Mesodermal cell (in vitro differentiated cells): Measurements from ENCODE around the gene PDIK1L.
"Not testable (repeated sequence)": the region's sequence is repeated elsewhere in the genome, so short reads cannot be mapped to it uniquely, and the experiment has no call there.

Experiments used
- H3K27ac ChIP-seq: 2 replicates; pipeline ENCODE4 v1.7.0; 2013; ENCODE audit warnings: mild to moderate bottlenecking, low read depth, low read length, moderate library complexity; ENCODE audit not compliant: severe bottlenecking
- H3K36me3 ChIP-seq: 2 replicates; pipeline ENCODE4 v1.7.1; 2013; ENCODE audit warnings: mild to moderate bottlenecking, low read length, moderate library complexity; ENCODE audit not compliant: control insufficient read depth, insufficient read depth
- H3K4me1 ChIP-seq: one replicate; pipeline ENCODE4 v1.7.1; 2013; ENCODE audit warnings: mild to moderate bottlenecking, low read length; ENCODE audit not compliant: insufficient read depth, control insufficient read depth, poor library complexity, severe bottlenecking
- H3K4me3 ChIP-seq: 2 replicates; pipeline ENCODE4 v1.7.0; 2013; ENCODE audit warnings: low read length, control low read depth, mild to moderate bottlenecking; ENCODE audit not compliant: insufficient read depth, poor library complexity, severe bottlenecking; ENCODE audit errors: extremely low read depth
- H3K9me3 ChIP-seq: 2 replicates; pipeline ENCODE4 v1.7.1; 2013; ENCODE audit warnings: mild to moderate bottlenecking, low read length, moderate library complexity; ENCODE audit not compliant: control insufficient read depth
- WGBS, 2 experiments: methylation state at CpG; one replicate each; pipeline ENCODE4 v1.1.5; 2013; ENCODE audit warnings: missing lambda C conversion rate in 2 of 2; ENCODE audit not compliant: insufficient coverage in 2 of 2; 5-methylcytosine and 5-hydroxymethylcytosine counted together

PDIK1L gene

GRCh38 chr1:26102526-26102925, 9.1 kb upstream of the PDIK1L start:
- no peaks in the 10 kb centered on the region for H3K36me3 ChIP-seq
- H3K4me1 ChIP-seq, result peaks cover 17% of the 10 kb centered on the region
- no peaks in the 10 kb centered on the region for H3K9me3 ChIP-seq
- 89 to 100% methylated on average over 1 of the region's 2 CpGs for WGBS, 2 experiments
- H3K27ac ChIP-seq, result peak overlapping the region; percentile 57
- no peak overlapping the region for H3K4me3 ChIP-seq

- 74 to 75% methylated on average over 4 of the region's 5 CpGs for WGBS, 2 experiments
- peaks cover 15% of the 10 kb centered on the region for H3K4me1 ChIP-seq
- not testable (repeated sequence) for H3K4me3 ChIP-seq, H3K36me3 ChIP-seq, H3K27ac ChIP-seq, H3K9me3 ChIP-seq
Measured at GRCh38 chr1:26105226-26105548, 6.4 kb upstream of the PDIK1L start.

DNA sequence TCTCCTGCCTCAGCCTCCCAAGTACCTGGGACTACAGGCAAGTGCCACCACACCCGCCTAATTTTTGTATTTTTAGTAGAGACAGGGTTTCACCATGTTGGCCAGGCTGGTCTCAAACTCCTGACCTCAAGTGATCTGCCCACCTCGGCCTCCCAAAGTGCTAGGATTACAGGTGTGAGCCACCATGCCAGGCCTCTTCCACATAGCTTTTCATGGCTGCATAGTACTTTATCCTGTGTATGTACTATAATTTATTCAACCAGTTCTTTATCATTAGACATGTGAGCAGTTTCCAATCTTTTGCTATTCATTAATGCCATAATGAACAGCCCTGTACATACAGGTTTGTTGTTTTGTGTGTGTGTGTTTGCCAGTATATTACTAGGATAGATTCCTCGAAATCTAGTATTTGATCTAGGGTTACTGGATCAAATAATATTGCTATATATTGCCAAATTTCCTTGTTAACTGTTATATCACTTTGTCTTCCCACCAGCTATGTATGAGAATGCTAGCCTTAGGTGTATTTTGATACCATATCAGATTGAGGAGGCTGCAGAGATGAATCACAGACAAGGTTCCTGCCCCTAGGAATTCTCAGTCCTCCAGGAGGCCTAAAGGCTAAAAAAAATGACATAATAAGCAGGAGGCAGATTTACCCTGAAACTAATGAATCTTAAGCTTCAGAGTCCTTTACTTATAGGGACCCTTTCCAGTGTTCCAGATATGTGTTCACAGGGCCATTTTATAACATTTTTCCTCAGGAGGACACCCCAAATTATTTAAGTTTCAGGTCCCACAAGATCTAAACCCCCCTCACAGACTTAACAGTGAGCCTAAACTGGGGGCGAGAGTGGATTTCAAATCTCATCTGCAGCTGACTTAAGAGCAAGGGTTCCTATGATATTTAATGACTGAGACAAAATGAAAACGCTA, 2.1 kb upstream of the PDIK1L start:
- no peak overlapping the region for H3K27ac ChIP-seq
- peaks cover 2% of the 10 kb centered on the region for H3K36me3 ChIP-seq
- peaks cover 7% of the 10 kb centered on the region for H3K4me1 ChIP-seq
- H3K4me3 ChIP-seq, result no peak overlapping the region
- 96 to 100% methylated on average over 2 to 3 of the region's 5 CpGs for WGBS, 2 experiments
- H3K9me3 ChIP-seq, result no peaks in the 10 kb centered on the region

DNA sequence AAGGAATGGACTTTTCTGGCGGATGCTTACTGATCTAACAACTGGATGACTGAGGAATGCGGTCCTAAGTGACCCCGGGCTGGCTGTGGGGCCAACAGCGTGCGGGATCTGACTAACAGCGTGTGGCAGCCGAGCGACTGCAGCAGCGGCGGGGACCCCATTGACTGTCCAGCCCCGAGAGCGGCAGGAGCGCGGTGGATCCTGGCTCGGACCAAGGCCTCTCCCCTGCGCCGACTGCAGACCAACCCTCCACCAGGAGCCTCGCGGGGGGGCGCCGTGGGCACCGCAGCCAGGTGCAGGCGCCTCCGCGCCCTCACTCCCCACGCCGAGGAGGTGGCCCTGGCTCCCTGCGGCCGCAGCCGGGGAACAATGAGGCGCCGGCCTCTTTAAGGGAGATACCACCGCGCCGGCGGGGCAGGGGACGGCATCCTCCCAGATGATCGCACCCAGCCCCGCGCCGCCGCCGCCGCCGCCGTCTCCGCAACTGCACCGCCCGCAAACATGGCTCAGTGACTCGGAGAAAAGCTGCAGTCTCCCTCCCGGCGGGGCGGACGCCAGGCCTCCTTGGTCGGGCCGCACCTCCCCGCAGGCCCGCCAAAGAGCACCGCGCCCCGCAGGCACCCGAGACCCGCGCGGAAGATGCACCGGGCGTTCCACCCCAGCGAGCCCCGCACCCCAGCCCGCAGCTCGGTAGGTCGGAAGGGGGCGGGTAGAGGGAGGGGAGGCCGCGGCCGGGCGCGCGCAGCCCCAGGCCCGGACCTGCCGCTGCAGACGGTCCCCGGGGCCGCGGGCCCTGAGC, 694 bp upstream of the PDIK1L start:
- Histone ChIP-seq H3K36me3 (peaks cover 8% of the 10 kb centered on the region), H3K4me1 (peaks cover 7% of the 10 kb centered on the region), H3K27ac (peak overlapping the region; percentile 81), H3K9me3 (no peaks in the 10 kb centered on the region), H3K4me3 (peak overlapping the region; percentile 87)
- 1% methylated on average over 60 to 67 of the region's 85 CpGs for WGBS, 2 experiments

- H3K36me3 ChIP-seq, result peaks cover 8% of the 10 kb centered on the region
- H3K27ac ChIP-seq, result no peak overlapping the region
- peaks cover 7% of the 10 kb centered on the region for H3K4me1 ChIP-seq
- no peaks in the 10 kb centered on the region for H3K9me3 ChIP-seq
- WGBS, 2 experiments, result 0 to 16% methylated on average over 2 to 6 of the region's 9 CpGs
- peak overlapping the region; percentile 87 for H3K4me3 ChIP-seq
Measured at GRCh38 chr1:26112407-26112775, 767 bp downstream of the PDIK1L start.

DNA sequence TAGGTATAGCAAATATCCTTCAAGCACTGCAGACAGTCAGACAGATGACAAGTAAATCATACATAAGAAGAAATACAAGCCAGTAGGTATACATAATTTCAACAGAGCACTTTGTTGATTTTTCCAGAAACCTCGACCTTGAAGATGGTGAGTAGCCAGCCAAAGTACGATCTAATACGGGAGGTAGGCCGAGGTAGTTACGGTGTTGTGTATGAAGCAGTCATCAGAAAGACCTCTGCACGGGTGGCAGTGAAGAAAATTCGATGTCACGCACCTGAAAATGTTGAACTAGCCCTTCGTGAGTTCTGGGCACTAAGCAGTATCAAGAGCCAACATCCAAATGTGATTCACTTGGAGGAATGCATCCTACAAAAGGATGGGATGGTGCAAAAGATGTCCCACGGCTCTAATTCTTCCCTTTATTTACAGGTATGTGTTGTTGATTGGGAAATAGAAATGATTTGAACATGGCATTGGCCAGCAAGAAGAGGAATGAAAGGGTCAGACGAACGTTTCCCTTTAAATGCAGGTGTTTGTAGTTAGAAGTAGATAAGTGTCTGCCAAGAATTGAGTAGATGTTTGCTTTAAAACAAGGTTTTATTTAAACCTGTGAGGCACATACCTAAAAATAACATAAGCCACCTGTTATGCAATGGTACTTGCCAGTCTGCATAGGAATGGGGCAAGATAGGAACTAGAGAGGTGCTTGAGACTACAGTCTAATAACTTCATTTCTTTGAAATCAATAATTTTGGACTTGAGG, 2.7 kb downstream of the PDIK1L start:
- 88 to 91% methylated on average over 10 to 12 of the region's 12 CpGs for WGBS, 2 experiments

GRCh38 chr1:26119892-26120608, 8.4 kb downstream of the PDIK1L start:
- peaks cover under 1% of the 10 kb centered on the region for H3K36me3 ChIP-seq
- H3K27ac ChIP-seq, result no peak overlapping the region
- 92 to 100% methylated on average over 4 to 6 of the region's 9 CpGs for WGBS, 2 experiments
- H3K4me1 ChIP-seq, result no peaks in the 10 kb centered on the region
- no peaks in the 10 kb centered on the region for H3K9me3 ChIP-seq
- no peak overlapping the region for H3K4me3 ChIP-seq

More for the DNA sequence above, 2.7 kb downstream of the PDIK1L start:
- Histone ChIP-seq H3K9me3 (no peaks in the 10 kb centered on the region), H3K36me3 (peaks cover 8% of the 10 kb centered on the region), H3K4me1 (peaks cover 7% of the 10 kb centered on the region), H3K4me3 (no peak overlapping the region), H3K27ac (no peak overlapping the region)

- Histone ChIP-seq H3K27ac (peak overlapping the region; percentile 44), H3K4me1 (peaks cover 2% of the 10 kb centered on the region), H3K4me3 (no peak overlapping the region), H3K9me3 (no peaks in the 10 kb centered on the region), H3K36me3 (no peaks in the 10 kb centered on the region)
- WGBS, 2 experiments, result 97 to 100% methylated on average over 3 to 6 of the region's 8 CpGs
Measured at GRCh38 chr1:26121854-26122773, 10.5 kb downstream of the PDIK1L start.

DNA sequence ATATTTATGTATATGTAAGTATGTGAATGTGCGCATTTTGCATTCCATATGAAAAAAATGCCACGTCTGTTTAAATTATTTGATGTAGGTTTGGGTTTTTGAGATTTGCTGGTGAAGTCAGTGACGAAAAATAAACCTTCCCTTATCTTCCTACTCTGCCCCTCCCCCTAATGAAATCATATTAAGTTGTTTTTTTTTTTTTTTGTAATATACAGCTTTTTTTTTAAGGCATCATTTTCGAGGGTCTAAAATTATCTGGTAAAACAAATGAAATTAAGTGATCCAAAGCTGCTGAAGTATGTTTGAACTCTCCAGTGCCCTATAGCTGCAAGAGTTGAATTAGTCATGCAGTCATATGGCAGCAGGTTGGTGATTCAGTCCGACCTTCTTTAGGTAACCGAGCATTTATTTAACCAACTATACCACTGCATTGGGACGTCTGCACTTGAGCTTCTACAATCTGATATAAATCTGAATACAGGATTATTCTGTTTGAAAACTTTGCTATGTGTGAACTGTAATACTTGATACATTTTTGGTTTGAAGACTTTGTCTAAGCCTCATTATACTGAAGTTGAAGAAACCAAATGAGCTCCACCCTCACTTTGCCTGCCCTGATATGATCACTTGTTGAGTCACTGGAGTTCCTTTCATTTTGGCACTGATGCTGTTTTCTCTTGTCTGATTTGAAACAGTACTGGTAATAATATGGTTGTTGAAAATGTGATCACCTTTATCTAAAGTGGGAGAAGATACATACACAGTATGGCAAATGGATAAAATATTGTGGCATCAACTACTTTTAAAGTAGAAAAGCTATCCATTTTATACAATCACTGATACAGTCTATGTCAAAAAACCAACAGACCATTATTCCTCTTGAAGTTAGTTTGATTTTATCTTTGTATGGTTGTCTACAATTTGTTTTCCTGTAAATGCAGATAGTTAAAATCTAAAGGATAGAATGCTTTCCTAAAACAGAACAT, 11.7 kb downstream of the PDIK1L start:
- Histone ChIP-seq H3K27ac (no peak overlapping the region), H3K36me3 (no peaks in the 10 kb centered on the region), H3K9me3 (no peaks in the 10 kb centered on the region), H3K4me3 (no peak overlapping the region), H3K4me1 (peaks cover 10% of the 10 kb centered on the region)
- no CpG with 5 or more reads among the region's 7 CpGs for WGBS, 2 experiments
